Fibroblast of lung (primary cell): ENCODE data around the gene SBNO2.

ENCODE experiments used
- CTCF ChIP-seq, 2 donors: IDR thresholded peaks in 1 of 2; conservative IDR thresholded peaks in 1 of 2; 1 replicate in 1 of 2; 2 replicates in 1 of 2; pipeline ENCODE4 v1.5.1; 2011 to 2012; ENCODE audit warnings: low read length in 2 of 2, control low read depth in 1 of 2, inconsistent platforms in 1 of 2, low read depth in 1 of 2, mild to moderate bottlenecking in 1 of 2
- EZH2 ChIP-seq: IDR thresholded peaks from 2 replicates; pipeline ENCODE4 v1.5.1; 2012; ENCODE audit warnings: low read length, control low read depth, mild to moderate bottlenecking; ENCODE audit errors: missing control alignments

- TF ChIP-seq CTCF (conservative IDR thresholded peaks at IDR 0.05 in 1 of 2, IDR thresholded peaks at IDR 0.05 in 1 of 2; ENCODE audit: low read depth in 1 of 2, low read length in 2 of 2) = no peak
- TF ChIP-seq EZH2 = no peak
Observed at GRCh38 chr19:1156305-1156801, 17.7 kb downstream of the SBNO2 start.
